ENCODE results near the gene MCFD2.

Gene MCFD2

GRCh38 chr2:46854260-46854659 is 61.3 kb downstream of the MCFD2 start:
- FAIRE-seq = no peak
- TF ChIP-seq SPI1 (IDR thresholded peaks at IDR 0.05; ENCODE audit: low read depth, low read length) (no peak), POU2F2 (IDR thresholded peaks at IDR 0.05; ENCODE audit: low read depth, low read length) (no peak), POLR2AphosphoS5 (IDR thresholded peaks at IDR 0.05; ENCODE audit: low read depth, low read length) (no peak), TAF1 (IDR thresholded peaks at IDR 0.05; ENCODE audit: low read depth, low read length) (no peak), PAX5 (IDR thresholded peaks at IDR 0.05; ENCODE audit: insufficient read depth, low read length, severe bottlenecking) (no peak), POLR2A (IDR thresholded peaks at IDR 0.05; ENCODE audit: low read depth, low read length) (no peak)
- DNase-seq (ENCODE audit: insufficient read length, low spot score) = no peak

- no peak for FAIRE-seq
- TF ChIP-seq TAF1 (IDR thresholded peaks at IDR 0.05; ENCODE audit: low read depth, low read length) (no peak), POLR2A (IDR thresholded peaks at IDR 0.05; ENCODE audit: low read depth, low read length) (no peak), SPI1 (IDR thresholded peaks at IDR 0.05; ENCODE audit: low read depth, low read length) (no peak), POU2F2 (IDR thresholded peaks at IDR 0.05; ENCODE audit: low read depth, low read length) (no peak), PAX5 (IDR thresholded peaks at IDR 0.05; ENCODE audit: insufficient read depth, low read length, severe bottlenecking) (no peak), POLR2AphosphoS5 (IDR thresholded peaks at IDR 0.05; ENCODE audit: low read depth, low read length) (no peak)
- DNase-seq (ENCODE audit: insufficient read length, low spot score) = no peak
Measured at GRCh38 chr2:46852598-46852997, 63.0 kb downstream of the MCFD2 start.

GRCh38 chr2:46852124-46852523 is 63.5 kb downstream of the MCFD2 start:
- no peak for TF ChIP-seq POLR2A (IDR thresholded peaks at IDR 0.05; ENCODE audit: low read depth, low read length)
- TF ChIP-seq POU2F2 (IDR thresholded peaks at IDR 0.05; ENCODE audit: low read depth, low read length) = no peak
- no peak for TF ChIP-seq SPI1 (IDR thresholded peaks at IDR 0.05; ENCODE audit: low read depth, low read length)
- no peak for TF ChIP-seq PAX5 (IDR thresholded peaks at IDR 0.05; ENCODE audit: insufficient read depth, low read length, severe bottlenecking)
- TF ChIP-seq TAF1 (IDR thresholded peaks at IDR 0.05; ENCODE audit: low read depth, low read length) = no peak
- TF ChIP-seq POLR2AphosphoS5 (IDR thresholded peaks at IDR 0.05; ENCODE audit: low read depth, low read length) = no peak
- FAIRE-seq (no peak), DNase-seq (ENCODE audit: insufficient read length, low spot score) (no peak)
